PC-3 (cell line): ENCODE data around the gene STK4.

Experiments used
- EZH2 ChIP-seq: fragments of 300-600 bp; sonication (generic); IDR thresholded peaks from one replicate; pipeline ENCODE4 v1.6.1; 2017; ENCODE audit warnings: antibody characterized with exemption, mild to moderate bottlenecking, low read length; ENCODE audit not compliant: unreplicated experiment
- EZH2phosphoT487 ChIP-seq: fragments of 300-600 bp; sonication (generic); IDR thresholded peaks from 2 replicates; pipeline ENCODE4 v1.6.1; 2018; ENCODE audit warnings: mild to moderate bottlenecking, antibody characterized with exemption, low read length, borderline replicate concordance
- TF ChIP-seq, protein P1 (sequence below): fragments of 300-600 bp; sonication (generic); conservative IDR thresholded peaks from 2 replicates; pipeline ENCODE4 v1.5.1; 2017; ENCODE audit warnings: antibody characterized with exemption, low read depth, mild to moderate bottlenecking, low read length

DNA sequence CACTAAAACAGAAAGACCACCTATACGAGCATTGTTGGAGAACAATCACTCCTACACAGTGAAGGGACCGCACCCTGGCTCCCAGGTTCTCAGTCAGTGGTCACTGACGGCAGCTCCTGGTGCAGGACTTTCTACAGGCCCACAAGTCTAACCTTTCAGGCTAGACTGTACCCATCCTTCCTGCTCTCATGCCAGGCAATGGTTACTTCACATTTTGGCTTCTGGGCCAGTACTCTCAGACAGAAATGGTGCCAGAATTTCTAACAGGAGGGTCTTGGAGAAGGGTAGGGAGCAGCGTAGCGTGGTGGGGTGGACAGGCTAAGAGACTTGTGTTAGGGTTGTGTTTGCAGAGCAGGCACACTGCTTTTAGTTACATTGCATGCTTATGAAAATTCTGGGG lies 18.2 kb upstream of the STK4 start:
- TF ChIP-seq, protein P1, sequence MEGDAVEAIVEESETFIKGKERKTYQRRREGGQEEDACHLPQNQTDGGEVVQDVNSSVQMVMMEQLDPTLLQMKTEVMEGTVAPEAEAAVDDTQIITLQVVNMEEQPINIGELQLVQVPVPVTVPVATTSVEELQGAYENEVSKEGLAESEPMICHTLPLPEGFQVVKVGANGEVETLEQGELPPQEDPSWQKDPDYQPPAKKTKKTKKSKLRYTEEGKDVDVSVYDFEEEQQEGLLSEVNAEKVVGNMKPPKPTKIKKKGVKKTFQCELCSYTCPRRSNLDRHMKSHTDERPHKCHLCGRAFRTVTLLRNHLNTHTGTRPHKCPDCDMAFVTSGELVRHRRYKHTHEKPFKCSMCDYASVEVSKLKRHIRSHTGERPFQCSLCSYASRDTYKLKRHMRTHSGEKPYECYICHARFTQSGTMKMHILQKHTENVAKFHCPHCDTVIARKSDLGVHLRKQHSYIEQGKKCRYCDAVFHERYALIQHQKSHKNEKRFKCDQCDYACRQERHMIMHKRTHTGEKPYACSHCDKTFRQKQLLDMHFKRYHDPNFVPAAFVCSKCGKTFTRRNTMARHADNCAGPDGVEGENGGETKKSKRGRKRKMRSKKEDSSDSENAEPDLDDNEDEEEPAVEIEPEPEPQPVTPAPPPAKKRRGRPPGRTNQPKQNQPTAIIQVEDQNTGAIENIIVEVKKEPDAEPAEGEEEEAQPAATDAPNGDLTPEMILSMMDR: no peak
- TF ChIP-seq EZH2phosphoT487 (no peak), EZH2 (no peak)
